Gastrocnemius medialis (tissue), 4 donors: Measurements from ENCODE around the gene SGPP2.

Source experiments
- POLR2A ChIP-seq, 2 donors: fragments of 450-650 bp; IDR thresholded peaks; one replicate each; pipeline ENCODE4 v1.6.1; 2017; ENCODE audit warnings: antibody characterized with exemption in 2 of 2, mild to moderate bottlenecking in 2 of 2, moderate library complexity in 2 of 2
- TF ChIP-seq, protein P1 (sequence below), 5 experiments: fragments of 450-650 bp in 3 of 5; fragments of 200-600 bp in 2 of 5; sonication (generic) in 2 of 5; IDR thresholded peaks in 4 of 5; conservative IDR thresholded peaks in 1 of 5; 1 replicate in 4 of 5; 2 replicates in 1 of 5; pipeline ENCODE4 v1.5.1; 2016 to 2019; ENCODE audit warnings: antibody characterized with exemption in 5 of 5, mild to moderate bottlenecking in 3 of 5, moderate library complexity in 3 of 5

DNA sequence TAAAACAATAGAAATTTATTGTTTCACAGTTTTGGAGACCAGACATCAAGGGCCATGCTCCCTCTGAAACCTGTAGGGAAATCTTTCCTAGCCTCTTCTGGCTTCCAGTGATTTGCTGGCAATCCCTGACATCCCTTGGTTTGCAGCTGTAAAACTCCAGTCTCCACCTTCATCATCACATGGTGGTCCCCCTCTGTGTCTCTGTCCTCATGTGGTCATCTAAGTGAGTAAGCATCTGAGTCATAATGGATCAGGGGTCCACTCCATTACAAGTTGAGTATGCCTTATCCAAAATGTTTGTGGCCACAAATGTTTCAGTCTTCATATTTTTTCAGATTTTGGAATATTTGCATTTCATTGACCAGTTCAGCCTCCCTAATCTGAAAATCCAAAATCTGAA lies 5.6 kb upstream of the SGPP2 start:
- TF ChIP-seq, protein P1, sequence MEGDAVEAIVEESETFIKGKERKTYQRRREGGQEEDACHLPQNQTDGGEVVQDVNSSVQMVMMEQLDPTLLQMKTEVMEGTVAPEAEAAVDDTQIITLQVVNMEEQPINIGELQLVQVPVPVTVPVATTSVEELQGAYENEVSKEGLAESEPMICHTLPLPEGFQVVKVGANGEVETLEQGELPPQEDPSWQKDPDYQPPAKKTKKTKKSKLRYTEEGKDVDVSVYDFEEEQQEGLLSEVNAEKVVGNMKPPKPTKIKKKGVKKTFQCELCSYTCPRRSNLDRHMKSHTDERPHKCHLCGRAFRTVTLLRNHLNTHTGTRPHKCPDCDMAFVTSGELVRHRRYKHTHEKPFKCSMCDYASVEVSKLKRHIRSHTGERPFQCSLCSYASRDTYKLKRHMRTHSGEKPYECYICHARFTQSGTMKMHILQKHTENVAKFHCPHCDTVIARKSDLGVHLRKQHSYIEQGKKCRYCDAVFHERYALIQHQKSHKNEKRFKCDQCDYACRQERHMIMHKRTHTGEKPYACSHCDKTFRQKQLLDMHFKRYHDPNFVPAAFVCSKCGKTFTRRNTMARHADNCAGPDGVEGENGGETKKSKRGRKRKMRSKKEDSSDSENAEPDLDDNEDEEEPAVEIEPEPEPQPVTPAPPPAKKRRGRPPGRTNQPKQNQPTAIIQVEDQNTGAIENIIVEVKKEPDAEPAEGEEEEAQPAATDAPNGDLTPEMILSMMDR (IDR thresholded peaks at IDR 0.05 in 4 of 5, conservative IDR thresholded peaks at IDR 0.05 in 1 of 5): no peak
- no peak for TF ChIP-seq POLR2A (IDR thresholded peaks at IDR 0.05)
